Smooth muscle cell (in vitro differentiated cells): ENCODE measurements around the gene FMNL3. TPM values are rescaled to one million over a fixed set of nuclear protein-coding genes. Genes with fewer than 3 reads are reported as not detected.
"Not testable (repeated sequence)": the region's sequence is repeated elsewhere in the genome, so short reads cannot be mapped to it uniquely, and the experiment has no call there.

Source experiments
- DNase-seq: peaks from one replicate; lab custom pipeline; 2025; ENCODE audit not compliant: unreplicated experiment; lab: John Stamatoyannopoulos, UW
- H2AFZ ChIP-seq: fragments of 200-600 bp; sonication (generic); 2 replicates; pipeline ENCODE4 v1.6.0; 2016; ENCODE audit warnings: antibody characterized with exemption, low read depth, mild to moderate bottlenecking
- H3F3A ChIP-seq: fragments of 200-600 bp; sonication (generic); 2 replicates; pipeline ENCODE4 v1.6.0; 2017; ENCODE audit warnings: antibody characterized with exemption, low read depth
- H3K27ac ChIP-seq: fragments of 200-600 bp; sonication (generic); 2 replicates; pipeline ENCODE4 v1.5.1; 2016; ENCODE audit warnings: low read depth, mild to moderate bottlenecking
- H3K27me3 ChIP-seq: fragments of 200-600 bp; sonication (generic); 2 replicates; pipeline ENCODE4 v1.6.1; 2016; ENCODE audit warnings: low read depth, mild to moderate bottlenecking
- H3K36me3 ChIP-seq: fragments of 200-600 bp; sonication (generic); 2 replicates; pipeline ENCODE4 v1.5.1; 2016; ENCODE audit warnings: low read depth
- H3K4me1 ChIP-seq: fragments of 200-600 bp; sonication (generic); 2 replicates; pipeline ENCODE4 v1.5.1; 2016; ENCODE audit warnings: low read depth
- H3K4me2 ChIP-seq: fragments of 200-600 bp; sonication (generic); 2 replicates; pipeline ENCODE4 v1.6.0; 2016; ENCODE audit warnings: mild to moderate bottlenecking
- H3K4me3 ChIP-seq: fragments of 200-600 bp; sonication (generic); 2 replicates; pipeline ENCODE4 v1.5.1; 2016; ENCODE audit warnings: mild to moderate bottlenecking
- H3K79me2 ChIP-seq: fragments of 200-600 bp; sonication (generic); 2 replicates; pipeline ENCODE4 v1.6.0; 2016; ENCODE audit warnings: low read depth, mild to moderate bottlenecking
- H3K9ac ChIP-seq: fragments of 200-600 bp; sonication (generic); 2 replicates; pipeline ENCODE4 v1.6.0; 2016; ENCODE audit warnings: low read depth
- H3K9me3 ChIP-seq: fragments of 200-600 bp; sonication (generic); replicated peaks from 2 replicates; pipeline ENCODE4 v1.5.1; 2016; ENCODE audit warnings: low read depth
- H4K20me1 ChIP-seq: fragments of 200-600 bp; sonication (generic); 2 replicates; pipeline ENCODE4 v1.6.0; 2016; ENCODE audit warnings: low read depth
- CTCF ChIP-seq: fragments of 200-600 bp; sonication (generic); IDR thresholded peaks from 2 replicates; pipeline ENCODE4 v1.5.1; 2017; ENCODE audit warnings: borderline replicate concordance, mild to moderate bottlenecking, antibody characterized with exemption; ENCODE audit not compliant: insufficient read depth, poor library complexity, severe bottlenecking
- WGBS: methylation state at CpG from one replicate; pipeline ENCODE4 v1.1.7; 2016; ENCODE audit warnings: low lambda C conversion rate; 5-methylcytosine and 5-hydroxymethylcytosine counted together
- polyA plus RNA-seq: library from polyadenylated mRNA; unstranded; fragments of >200 nt; fragmentation: Nextera tagmentation; extraction: Ambion mirVana; gene quantifications from 2 replicates; pipeline ENCODE4 v1.2.1, GENCODE V29; 2016
- total RNA-seq: library from RNA; depleted of rRNA; stranded (reverse); fragments of >200 nt; gene quantifications from 2 replicates; pipeline ENCODE4 v1.2.3, GENCODE V29; 2014

Gene FMNL3
- total and polyA plus RNA-seq, 2 experiments from 2014 or later, result 18.3 to 21.7 TPM

DNA sequence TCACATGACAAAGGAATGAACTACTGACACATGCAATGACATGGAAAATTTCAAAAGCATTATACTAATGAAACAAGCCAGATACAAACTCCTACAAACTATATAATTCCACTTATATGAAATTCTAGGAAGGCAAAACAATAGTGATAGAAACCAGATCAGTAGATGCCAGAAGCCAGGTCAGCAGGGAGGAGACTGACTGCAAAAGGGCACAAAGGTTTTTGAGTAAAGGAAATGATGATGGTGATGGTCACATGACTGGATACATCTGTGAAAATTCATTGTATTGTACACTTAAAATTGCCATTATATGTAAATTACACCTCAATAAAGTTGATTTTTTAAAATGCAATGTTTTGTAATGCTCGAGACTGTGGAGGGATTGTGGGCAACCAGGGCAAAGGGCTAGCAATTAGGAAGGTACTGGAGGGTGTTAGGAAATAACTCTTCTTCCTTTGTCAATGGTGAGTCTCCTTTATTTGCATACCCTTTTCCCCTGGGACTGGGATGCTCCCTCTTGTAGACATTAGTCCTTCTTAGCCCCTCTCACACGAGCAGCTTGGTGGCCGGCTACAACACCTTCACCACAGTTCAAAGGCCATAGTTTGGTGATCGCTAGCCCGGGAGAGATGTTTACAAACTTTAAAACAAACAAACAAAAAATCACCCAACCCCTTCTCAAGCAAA lies 90.5 kb downstream of the FMNL3 start:
- H4K20me1 ChIP-seq, result no peaks in the 10 kb centered on the region
- DNase-seq, result no peak
- H3K79me2 ChIP-seq, result no peaks in the 10 kb centered on the region
- H2AFZ ChIP-seq, result no peak overlapping the region
- peaks cover 2% of the 10 kb centered on the region for H3K4me1 ChIP-seq
- H3K4me2 ChIP-seq, result no peak overlapping the region
- H3K27ac ChIP-seq, result no peak overlapping the region
- 77% methylated on average over 5 of the region's 5 CpGs for WGBS
- no peaks in the 10 kb centered on the region for H3K36me3 ChIP-seq
- H3F3A ChIP-seq, result peaks cover 2% of the 10 kb centered on the region
- H3K27me3 ChIP-seq, result no peaks in the 10 kb centered on the region
- no peaks in the 10 kb centered on the region for H3K9me3 ChIP-seq
- H3K9ac ChIP-seq, result no peak overlapping the region
- TF ChIP-seq CTCF, result no peak
- H3K4me3 ChIP-seq, result no peak overlapping the region

GRCh38 chr12:49615725-49616124 lies 91.5 kb downstream of the FMNL3 start:
- no peaks in the 10 kb centered on the region for H3K36me3 ChIP-seq
- no peaks in the 10 kb centered on the region for H3K79me2 ChIP-seq
- no peak overlapping the region for H2AFZ ChIP-seq
- H3K27ac ChIP-seq, result no peak overlapping the region
- no peaks in the 10 kb centered on the region for H3K27me3 ChIP-seq
- no peaks in the 10 kb centered on the region for H3F3A ChIP-seq
- no peak overlapping the region for H3K9ac ChIP-seq
- TF ChIP-seq CTCF, result no peak
- H3K9me3 ChIP-seq, result no peaks in the 10 kb centered on the region
- H3K4me1 ChIP-seq, result no peaks in the 10 kb centered on the region
- DNase-seq, result no peak
- 94% methylated on average over 7 of the region's 7 CpGs for WGBS
- H3K4me2 ChIP-seq, result no peak overlapping the region
- H3K4me3 ChIP-seq, result no peak overlapping the region
- H4K20me1 ChIP-seq, result no peaks in the 10 kb centered on the region

GRCh38 chr12:49612210-49612609 lies 95.0 kb downstream of the FMNL3 start:
- Histone ChIP-seq H2AFZ (no peak overlapping the region), H3K9me3 (no peaks in the 10 kb centered on the region), H3K79me2 (no peaks in the 10 kb centered on the region), H3K4me3 (no peak overlapping the region), H4K20me1 (no peaks in the 10 kb centered on the region), H3K4me2 (no peak overlapping the region), H3K9ac (no peak overlapping the region), H3K4me1 (no peaks in the 10 kb centered on the region), H3K36me3 (no peaks in the 10 kb centered on the region), H3K27me3 (no peaks in the 10 kb centered on the region), H3K27ac (no peak overlapping the region), H3F3A (no peaks in the 10 kb centered on the region)
- no peak for TF ChIP-seq CTCF
- DNase-seq, result no peak

DNA sequence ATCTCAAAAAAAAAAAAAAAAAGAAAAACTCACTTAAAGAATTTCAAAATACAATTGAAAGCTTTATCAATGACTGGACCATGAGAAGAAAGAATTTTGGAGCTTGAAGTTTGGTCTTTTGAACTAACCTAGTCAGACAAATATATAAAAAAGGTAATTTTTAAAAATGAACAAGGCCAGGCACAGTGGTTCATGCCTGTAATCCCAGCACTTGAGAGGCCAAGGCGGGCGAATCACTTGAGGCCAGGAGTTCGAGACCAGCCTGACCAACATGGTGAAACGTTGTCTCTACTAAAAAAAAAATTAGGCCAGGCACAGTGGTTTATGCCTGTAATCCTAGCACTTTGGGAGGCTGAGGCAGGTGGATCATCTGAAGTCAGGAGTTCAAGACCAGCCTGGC lies 96.4 kb downstream of the FMNL3 start:
- not testable (repeated sequence) for H3K36me3 ChIP-seq, H3K9me3 ChIP-seq, H3K9ac ChIP-seq, DNase-seq, H3F3A ChIP-seq, H3K79me2 ChIP-seq, H3K4me3 ChIP-seq, H3K27ac ChIP-seq, H4K20me1 ChIP-seq, H2AFZ ChIP-seq, H3K4me2 ChIP-seq, H3K4me1 ChIP-seq, H3K27me3 ChIP-seq
- 96% methylated on average over 4 of the region's 4 CpGs for WGBS
